Naive thymus-derived CD8-positive, alpha-beta T cell (primary cell): Measurements from ENCODE around the gene C12orf57. TPM values are rescaled to one million over a fixed set of nuclear protein-coding genes. Genes with fewer than 3 reads are reported as not detected.
"Not testable (repeated sequence)": the region's sequence is repeated elsewhere in the genome, so short reads cannot be mapped to it uniquely, and the experiment has no call there.

Experiments
- ATAC-seq, 2 donors: fragments of 150-1000 bp; cut with Tn5 transposase in 1 of 2; sonication (Bioruptor Pico), chemical (Tn5 transposase) in 1 of 2; 1 replicate in 1 of 2; 2 replicates in 1 of 2; pipeline ENCODE4 v1.10.0; 2021; ENCODE audit warnings: mild to moderate bottlenecking in 2 of 2, moderate library complexity in 2 of 2
- POLR2A ChIA-PET: fragments of 350-600 bp; sonication (Branson Sonifier 250); formaldehyde crosslinking; loops from one replicate; lab custom pipeline; 2021; ENCODE audit warnings: antibody characterized with exemption; lab: Charles Lee
- DNase-seq, 10 donors: peaks; one replicate each; pipeline versions ENCODE4 v3.0.0 to v3.0.0-alpha.2; 2020 to 2022
- H3K27ac Mint-ChIP-seq, 10 donors: one replicate each; pipeline ENCODE4 v1.8.0; 2020 to 2022; ENCODE audit warnings: mild to moderate bottlenecking in 10 of 10, mixed read lengths in 10 of 10, moderate library complexity in 4 of 10, inconsistent platforms in 1 of 10
- H3K27me3 Mint-ChIP-seq, 5 donors: one replicate each; pipeline ENCODE4 v1.8.0; 2021 to 2022; ENCODE audit warnings: mixed read lengths in 5 of 5
- H3K36me3 Mint-ChIP-seq, 3 donors: one replicate each; pipeline ENCODE4 v1.8.0; 2020 to 2022; ENCODE audit warnings: mixed read lengths in 3 of 3, mild to moderate bottlenecking in 2 of 3, inconsistent platforms in 1 of 3
- H3K4me1 Mint-ChIP-seq, 4 donors: one replicate each; pipeline ENCODE4 v1.8.0; 2021 to 2022; ENCODE audit warnings: mixed read lengths in 4 of 4
- H3K4me3 Mint-ChIP-seq, 10 donors: one replicate each; pipeline ENCODE4 v1.8.0; 2020 to 2022; ENCODE audit warnings: mild to moderate bottlenecking in 10 of 10, mixed read lengths in 10 of 10, moderate library complexity in 6 of 10, inconsistent platforms in 1 of 10
- H3K9me3 Mint-ChIP-seq, 9 donors: one replicate each; pipeline ENCODE4 v1.8.0; 2020 to 2022; ENCODE audit warnings: mixed read lengths in 9 of 9, mild to moderate bottlenecking in 3 of 9, inconsistent platforms in 1 of 9, moderate library complexity in 1 of 9
- polyA plus RNA-seq, 3 donors: library from polyadenylated mRNA; unstranded; fragments of 300-500 nt; fragmentation: Illumina TruSeq; gene quantifications; one replicate each; pipeline ENCODE4 v1.2.3, GENCODE V29; 2021
- total RNA-seq, 8 experiments: library from RNA in 2 of 8; stranded (reverse) in 2 of 8; gene quantifications; one replicate each; pipeline ENCODE4 v1.2.3 and lab custom pipeline; 2021 to 2026

C12orf57 gene
- total RNA-seq (100 to 1,000 TPM; 518 to 519 TPM), polyA plus RNA-seq (100 to 1,000 TPM; 329 to 399 (median 366) TPM), total RNA-seq (lab: John Stamatoyannopoulos, UW) (81.2 to 146 (median 111) reads per million in 6 experiments)

- DNase-seq, result peak; percentile 57 to 93 (median 80)
- H3K4me1 Mint-ChIP-seq, result peaks cover 27 to 71% (median 63%) of the 10 kb centered on the region in 4 donors
- H3K36me3 Mint-ChIP-seq, result peaks cover 0 to 3% (median 0%) of the 10 kb centered on the region in 3 donors
- peak within 1 kb of the TSS; percentile 97 to 100 (median 99) for H3K27ac Mint-ChIP-seq
- POLR2A ChIA-PET, result interaction anchor here (0.6 to 18.4 kb wide), 39 partner anchors 8 to 993 kb away, joined by 3 to 1315 read pairs (median 6); partner anchors contain the start of genes ATN1, C1RL, CDCA3 and COPS7A
- peak within 1 kb of the TSS; percentile 93 to 99 (median 98) for H3K4me3 Mint-ChIP-seq
- H3K27me3 Mint-ChIP-seq, result no peaks in the 10 kb centered on the region
- peak; percentile 63 to 73 for ATAC-seq
- H3K9me3 Mint-ChIP-seq, result no peaks in the 10 kb centered on the region
Observed at GRCh38 chr12:6943722-6944380, at the start of gene C12orf57, which contains the start of gene RNU7-1. Gene C12orf57, plus strand, starts transcription at chr12:6944022. Its CDS starts 100 bp downstream, at chr12:6944122. Gene RNU7-1, plus strand, starts transcription at chr12:6943816.

DNA sequence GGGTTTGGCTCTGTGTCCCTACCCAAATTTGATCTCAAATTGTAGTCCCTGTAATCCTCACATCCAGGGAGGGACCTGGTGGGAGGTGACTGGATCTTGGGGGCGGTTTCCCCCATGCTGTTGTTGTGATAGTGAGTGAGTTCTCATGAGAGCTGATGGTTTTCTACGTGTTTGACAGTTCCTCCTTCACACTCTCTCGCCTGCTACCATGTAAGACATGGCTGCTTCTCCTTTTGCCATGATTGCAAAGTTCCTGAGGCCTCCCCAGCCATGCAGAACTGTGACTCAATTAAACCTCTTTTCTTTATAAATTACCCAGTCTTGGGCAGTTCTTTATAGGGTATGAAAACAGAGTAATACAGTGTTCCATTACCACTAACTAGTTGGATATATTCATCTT, 49.5 kb upstream of the C12orf57 start:
- H3K4me1 Mint-ChIP-seq, result peaks cover 0 to 18% (median 15%) of the 10 kb centered on the region in 4 donors
- no peak for DNase-seq
- H3K36me3 Mint-ChIP-seq, result no peaks in the 10 kb centered on the region

DNA sequence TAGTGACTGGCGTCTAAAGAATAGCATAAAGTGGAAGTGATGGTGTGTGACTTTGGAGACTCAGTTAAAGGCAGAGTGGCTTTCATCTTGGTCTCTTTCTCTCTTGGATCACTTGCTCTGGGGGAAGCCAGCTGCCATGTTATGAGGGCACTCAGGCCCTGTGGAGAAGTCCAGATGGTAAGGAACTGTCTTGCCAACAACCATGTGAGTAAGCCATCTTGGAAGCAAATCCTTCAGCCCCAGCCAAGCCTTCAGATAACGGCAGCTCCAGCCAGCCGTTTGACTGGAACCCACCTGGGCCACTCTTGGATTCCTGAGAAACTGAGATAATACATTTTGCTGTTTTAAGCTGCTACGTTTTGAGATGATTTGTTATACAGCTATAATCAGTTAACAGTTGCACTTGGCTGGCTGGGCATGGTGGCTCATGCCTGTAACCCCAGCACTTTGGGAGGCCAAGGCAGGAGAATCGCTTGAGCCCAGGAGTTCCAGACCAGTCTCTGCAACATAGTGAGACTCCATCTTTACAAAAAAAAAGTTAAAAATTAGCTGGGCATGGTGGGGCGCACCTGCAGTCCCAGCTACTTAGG, 46.9 kb upstream of the C12orf57 start:
- DNase-seq (no peak), ATAC-seq (no peak)
- H3K4me1 Mint-ChIP-seq, result peaks cover 0 to 11% (median 4%) of the 10 kb centered on the region in 4 donors
- no peaks in the 10 kb centered on the region for H3K27me3 Mint-ChIP-seq
- POLR2A ChIA-PET, result interaction anchor here (1.8 kb wide), 1 partner anchor 11 kb away, joined by 5 read pairs; no protein-coding TSS in a partner anchor
- no peak overlapping the region for H3K4me3 Mint-ChIP-seq
- peak overlapping the region in 1 of 10 donors; percentile 29 for H3K27ac Mint-ChIP-seq
- H3K36me3 Mint-ChIP-seq, result no peaks in the 10 kb centered on the region
- H3K9me3 Mint-ChIP-seq, result no peaks in the 10 kb centered on the region

More for the DNA sequence above, 49.5 kb upstream of the C12orf57 start:
- no peak overlapping the region for H3K27ac Mint-ChIP-seq
- no peaks in the 10 kb centered on the region for H3K27me3 Mint-ChIP-seq
- POLR2A ChIA-PET, result interaction anchor here (0.7 kb wide), 1 partner anchor 23 kb away, joined by 5 read pairs; no protein-coding TSS in a partner anchor
- no peaks in the 10 kb centered on the region for H3K9me3 Mint-ChIP-seq
- no peak for ATAC-seq
- H3K4me3 Mint-ChIP-seq, result no peak overlapping the region

DNA sequence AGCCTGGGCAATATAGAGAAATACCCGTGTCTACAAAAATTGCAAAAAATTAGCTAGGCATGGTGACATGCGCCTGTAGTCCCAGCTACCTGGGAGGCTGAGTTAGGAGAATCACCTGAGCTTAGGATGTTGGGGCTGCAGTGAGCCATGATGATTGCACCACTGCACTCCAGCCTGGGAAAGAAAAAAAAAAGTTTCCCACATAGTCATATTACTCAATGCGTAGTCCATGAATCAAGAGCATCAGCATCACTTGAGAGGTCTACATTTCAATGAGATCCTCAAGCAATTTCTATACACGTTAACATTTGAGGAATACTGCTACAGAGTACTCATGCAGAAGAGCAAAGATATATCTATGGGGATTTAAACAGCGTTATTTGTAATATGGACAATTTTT, 44.4 kb upstream of the C12orf57 start:
- H3K9me3 Mint-ChIP-seq, result no peaks in the 10 kb centered on the region
- H3K4me1 Mint-ChIP-seq, result peaks cover 0 to 9% (median 5%) of the 10 kb centered on the region in 4 donors
- ATAC-seq, result no peak
- H3K27me3 Mint-ChIP-seq, result no peaks in the 10 kb centered on the region
- no peak overlapping the region for H3K4me3 Mint-ChIP-seq
- POLR2A ChIA-PET, result no interaction called here
- no peak overlapping the region for H3K27ac Mint-ChIP-seq
- DNase-seq, result no peak
- no peaks in the 10 kb centered on the region for H3K36me3 Mint-ChIP-seq

DNA sequence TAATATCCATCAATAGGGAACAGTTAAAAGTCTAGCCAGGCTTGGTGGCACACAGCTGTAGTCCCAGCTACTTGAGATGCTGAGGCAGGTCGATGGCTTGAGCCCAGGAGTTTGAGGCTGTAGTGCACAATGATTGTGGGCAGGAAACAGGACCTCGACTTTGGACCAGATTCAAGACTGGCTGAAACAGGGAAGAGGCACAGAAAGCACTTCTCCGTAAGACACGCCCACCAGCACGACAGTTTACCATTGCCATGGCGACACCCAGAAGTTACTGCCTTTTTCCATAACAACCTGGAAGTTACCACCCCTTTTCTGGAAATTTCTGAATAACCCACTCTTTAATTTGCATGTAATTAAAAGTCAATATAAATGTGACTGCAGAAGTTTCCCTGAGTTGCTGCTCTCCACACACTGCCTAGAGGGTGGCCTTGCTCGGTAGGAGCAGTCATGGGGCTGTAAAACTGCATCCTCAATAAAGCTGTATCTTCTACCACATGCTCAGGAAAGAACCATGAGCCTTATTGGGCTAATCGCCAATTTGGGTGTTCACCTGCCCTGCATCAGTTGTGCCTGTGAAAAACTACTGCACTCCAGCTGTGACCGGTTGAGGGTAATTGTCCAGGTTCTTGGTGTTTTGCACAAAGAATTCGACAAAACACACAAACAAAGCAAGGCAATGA, 43.8 kb upstream of the C12orf57 start:
- Mint-ChIP-seq H3K4me3 (no peak overlapping the region), H3K27ac (peak overlapping the region in 1 of 10 donors; percentile 3)
- POLR2A ChIA-PET, result no interaction called here

DNA sequence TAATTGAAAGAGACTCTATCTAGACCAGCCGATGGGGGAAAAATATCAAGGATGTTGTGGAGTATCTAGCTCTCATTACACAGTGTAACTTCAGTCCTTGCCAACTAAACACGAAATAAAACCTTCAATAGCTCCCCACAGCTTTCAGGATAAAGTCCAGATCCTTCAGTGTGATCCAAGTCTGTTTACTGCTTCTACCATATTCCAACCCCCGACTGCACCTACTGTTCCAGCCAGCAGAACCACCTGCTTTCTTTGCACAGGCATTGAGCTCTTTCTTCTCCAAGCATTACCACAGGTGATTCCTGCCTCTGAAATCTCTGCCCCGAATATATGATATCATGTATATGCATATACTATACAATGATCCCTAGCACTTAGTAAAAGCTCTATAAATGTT, 41.4 kb upstream of the C12orf57 start:
- peaks cover 0 to 9% (median 5%) of the 10 kb centered on the region in 4 donors for H3K4me1 Mint-ChIP-seq
- H3K4me3 Mint-ChIP-seq, result no peak overlapping the region
- H3K9me3 Mint-ChIP-seq, result no peaks in the 10 kb centered on the region
- H3K27me3 Mint-ChIP-seq, result no peaks in the 10 kb centered on the region
- no peak for DNase-seq
- POLR2A ChIA-PET, result interaction anchor here (0.6 to 4.7 kb wide), 6 partner anchors 10 to 85 kb away, joined by 3 to 43 read pairs (median 4); partner anchors contain the start of genes ENO2 and SPSB2
- peak overlapping the region in 1 of 10 donors; percentile 5 for H3K27ac Mint-ChIP-seq
- H3K36me3 Mint-ChIP-seq, result no peaks in the 10 kb centered on the region
- ATAC-seq, result no peak

More for the DNA sequence above, 43.8 kb upstream of the C12orf57 start:
- Mint-ChIP-seq H3K9me3 (no peaks in the 10 kb centered on the region), H3K4me1 (peaks cover 0 to 9% (median 5%) of the 10 kb centered on the region in 4 donors), H3K36me3 (no peaks in the 10 kb centered on the region), H3K27me3 (no peaks in the 10 kb centered on the region)
- no peak for ATAC-seq
- DNase-seq, result no peak

DNA sequence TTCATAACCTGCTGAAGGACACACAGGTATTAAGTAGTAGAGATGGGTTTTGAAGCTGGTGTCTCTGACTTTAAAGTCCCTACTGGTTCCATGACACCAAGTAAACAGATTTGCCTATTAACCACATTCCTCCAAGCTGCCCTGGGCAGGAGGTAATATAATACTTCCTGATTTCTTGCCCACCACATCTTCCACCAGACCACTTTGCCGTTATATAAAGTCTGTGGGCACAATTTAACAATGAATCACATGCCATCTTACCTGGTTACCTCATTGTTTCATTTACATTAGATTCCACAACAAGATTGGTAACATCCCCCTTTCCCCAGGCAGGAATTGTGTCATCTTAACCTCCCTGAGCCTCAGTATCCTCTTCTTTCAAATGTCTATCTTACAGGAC, 40.1 kb upstream of the C12orf57 start:
- Mint-ChIP-seq H3K4me3 (peak overlapping the region in 2 of 10 donors; percentile 9 to 45), H3K27ac (no peak overlapping the region)
- POLR2A ChIA-PET, result interaction anchor here (0.9 to 4.7 kb wide), 5 partner anchors 11 to 39 kb away, joined by 5 to 43 read pairs (median 9); partner anchors contain the start of genes ENO2, RNU7-1 and SPSB2

GRCh38 chr12:6904280-6905276, 39.2 kb upstream of the C12orf57 start, which contains the start of gene LRRC23:
Gene LRRC23, plus strand, starts transcription at chr12:6904822. Its CDS starts 812 bp downstream, at chr12:6905634.
- H3K36me3 Mint-ChIP-seq, result no peaks in the 10 kb centered on the region
- H3K27me3 Mint-ChIP-seq, result no peaks in the 10 kb centered on the region
- DNase-seq, result peak; percentile 89 to 99 (median 97)
- peak within 1 kb of the TSS in 2 of 10 donors; percentile 9 to 45 for H3K4me3 Mint-ChIP-seq
- POLR2A ChIA-PET, result interaction anchor here (0.7 to 4.7 kb wide), 10 partner anchors 10 to 203 kb away, joined by 3 to 43 read pairs (median 5); partner anchors contain the start of genes ENO2, RNU7-1, SPSB2 and TPI1
- no peaks in the 10 kb centered on the region for H3K9me3 Mint-ChIP-seq
- ATAC-seq, result peak; percentile 93 to 94
- H3K27ac Mint-ChIP-seq, result no peak within 1 kb of the TSS
- H3K4me1 Mint-ChIP-seq, result peaks cover under 1 to 5% (median 4%) of the 10 kb centered on the region in 4 donors

More for the DNA sequence above, 40.1 kb upstream of the C12orf57 start:
- no peak for DNase-seq
- no peaks in the 10 kb centered on the region for H3K27me3 Mint-ChIP-seq
- H3K9me3 Mint-ChIP-seq, result no peaks in the 10 kb centered on the region
- H3K36me3 Mint-ChIP-seq, result no peaks in the 10 kb centered on the region
- H3K4me1 Mint-ChIP-seq, result peaks cover 0 to 9% (median 5%) of the 10 kb centered on the region in 4 donors
- ATAC-seq, result no peak

DNA sequence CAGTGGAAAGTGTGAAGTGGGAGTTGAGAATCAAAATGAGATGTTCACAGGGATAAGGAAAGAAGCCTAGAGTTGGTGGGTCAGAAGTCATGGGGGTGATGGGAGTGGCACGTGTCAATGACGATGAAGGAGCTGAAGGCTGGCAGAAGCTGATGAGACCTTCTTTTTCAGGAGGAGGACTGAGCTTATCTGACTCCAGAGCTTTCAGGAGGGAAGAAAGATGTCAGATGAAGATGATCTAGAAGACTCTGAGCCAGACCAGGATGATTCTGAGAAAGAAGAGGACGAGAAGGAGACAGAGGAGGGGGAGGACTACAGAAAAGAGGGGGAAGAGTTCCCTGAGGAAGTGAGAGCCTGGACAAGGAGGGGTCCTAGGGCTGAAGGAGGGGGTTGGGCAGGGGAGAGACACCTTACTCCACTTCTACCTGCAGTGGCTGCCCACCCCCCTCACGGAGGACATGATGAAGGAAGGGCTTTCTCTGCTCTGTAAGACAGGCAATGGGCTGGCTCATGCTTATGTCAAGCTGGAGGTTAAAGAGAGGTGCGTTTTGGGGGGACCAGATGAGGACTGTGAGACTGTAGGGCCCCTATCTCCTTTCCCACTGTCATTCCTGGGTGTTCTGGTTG, 38.3 kb upstream of the C12orf57 start:
- H3K27ac Mint-ChIP-seq, result no peak overlapping the region
- no peaks in the 10 kb centered on the region for H3K9me3 Mint-ChIP-seq
- no peaks in the 10 kb centered on the region for H3K36me3 Mint-ChIP-seq
- POLR2A ChIA-PET, result interaction anchor here (0.7 to 4.7 kb wide), 10 partner anchors 9 to 202 kb away, joined by 3 to 43 read pairs (median 4); partner anchors contain the start of genes ENO2, RNU7-1, SPSB2 and TPI1
- H3K4me1 Mint-ChIP-seq, result peaks cover 0 to 5% (median 1%) of the 10 kb centered on the region in 4 donors
- no peak for DNase-seq
- H3K4me3 Mint-ChIP-seq, result no peak overlapping the region
- H3K27me3 Mint-ChIP-seq, result no peaks in the 10 kb centered on the region
- no peak for ATAC-seq

GRCh38 chr12:6908141-6908540, 35.7 kb upstream of the C12orf57 start:
- not testable (repeated sequence) for H3K4me3 Mint-ChIP-seq, H3K4me1 Mint-ChIP-seq, ATAC-seq, H3K36me3 Mint-ChIP-seq, H3K27me3 Mint-ChIP-seq, H3K9me3 Mint-ChIP-seq, DNase-seq
- H3K27ac Mint-ChIP-seq, result peak overlapping the region in 3 of 10 donors; percentile 7 to 86 (median 71)
- POLR2A ChIA-PET, result interaction anchor here (0.6 to 1.8 kb wide), 7 partner anchors 9 to 63 kb away, joined by 3 to 5 read pairs (median 4); no protein-coding TSS in a partner anchor
